ENCODE measurements around the gene SMC6.

Gene SMC6

DNA sequence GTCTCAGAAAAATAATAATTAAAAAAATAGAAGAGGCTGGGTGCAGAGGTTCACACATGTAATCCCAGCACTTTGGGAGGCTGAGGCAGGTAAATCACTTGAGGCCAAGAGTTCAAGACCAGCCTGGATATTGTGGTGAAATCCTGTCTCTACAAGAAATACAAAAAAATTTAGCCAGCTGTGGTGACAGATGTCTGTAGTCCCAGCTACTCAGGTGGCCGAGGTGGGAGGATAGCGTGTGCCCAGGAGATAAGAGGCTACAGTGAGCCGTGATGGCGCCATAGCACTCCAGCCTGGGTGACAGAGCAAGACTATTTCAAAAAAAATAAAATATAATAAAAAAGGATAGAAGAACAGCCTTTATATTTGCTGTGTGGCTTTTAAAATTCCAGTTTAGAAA is 35.9 kb downstream of the SMC6 start:
- DNase-seq (ENCODE audit: low read depth) = no peak

DNA sequence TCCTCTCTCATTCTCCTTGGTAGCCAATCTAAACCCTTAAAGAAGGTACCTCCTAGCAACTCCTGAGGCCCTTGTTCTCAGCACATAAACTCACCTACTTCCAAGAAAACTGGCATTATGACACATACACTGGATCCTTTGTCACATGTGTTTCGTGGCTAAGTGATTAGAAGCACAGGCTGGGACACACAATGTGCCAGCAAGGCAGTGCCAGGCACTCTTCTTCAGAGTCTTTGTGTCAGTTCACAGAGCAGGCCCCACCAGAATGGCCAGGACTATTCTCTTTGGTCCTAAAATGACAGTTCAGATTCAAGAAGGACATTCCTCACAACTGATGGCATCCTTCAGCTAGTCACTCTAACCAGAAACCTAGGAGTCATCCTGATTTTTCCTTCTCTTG is 40.3 kb downstream of the SMC6 start:
- no peak for DNase-seq (ENCODE audit: low read depth)

DNA sequence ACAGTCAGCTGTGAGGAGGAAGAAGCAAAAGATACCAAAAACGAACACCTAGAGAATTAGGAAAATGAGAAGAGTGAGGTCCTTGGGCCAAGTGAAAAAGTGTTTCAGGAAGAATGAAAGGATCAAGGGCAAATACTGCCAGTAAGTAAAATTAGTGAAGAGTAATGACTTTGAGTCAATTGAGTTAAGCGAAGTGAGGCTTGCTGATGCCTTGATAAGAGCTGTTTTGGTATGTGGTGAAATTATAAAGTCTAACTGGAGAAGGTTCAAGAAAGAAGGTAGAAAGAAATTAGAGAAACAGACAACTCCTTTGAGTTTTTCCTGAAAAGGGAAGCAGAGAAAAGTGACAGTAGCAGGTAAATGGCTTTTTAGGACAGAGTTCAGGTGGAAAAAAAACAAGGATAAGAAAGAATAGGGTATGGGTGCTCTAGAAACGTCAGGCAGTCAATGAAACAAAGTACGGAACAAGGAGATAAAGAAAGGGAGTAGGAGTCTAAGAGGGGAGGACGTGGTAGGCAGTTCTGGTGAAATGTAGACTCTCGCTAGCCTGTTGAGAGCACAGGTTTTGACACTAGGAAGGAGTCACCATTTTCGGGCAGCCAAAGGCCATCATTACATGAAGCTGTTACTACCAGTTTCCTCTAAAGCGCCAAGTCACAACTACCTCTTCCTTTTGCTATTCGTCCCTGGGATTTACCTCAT is 42.9 kb downstream of the SMC6 start:
- no peak for DNase-seq (ENCODE audit: low read depth)

DNA sequence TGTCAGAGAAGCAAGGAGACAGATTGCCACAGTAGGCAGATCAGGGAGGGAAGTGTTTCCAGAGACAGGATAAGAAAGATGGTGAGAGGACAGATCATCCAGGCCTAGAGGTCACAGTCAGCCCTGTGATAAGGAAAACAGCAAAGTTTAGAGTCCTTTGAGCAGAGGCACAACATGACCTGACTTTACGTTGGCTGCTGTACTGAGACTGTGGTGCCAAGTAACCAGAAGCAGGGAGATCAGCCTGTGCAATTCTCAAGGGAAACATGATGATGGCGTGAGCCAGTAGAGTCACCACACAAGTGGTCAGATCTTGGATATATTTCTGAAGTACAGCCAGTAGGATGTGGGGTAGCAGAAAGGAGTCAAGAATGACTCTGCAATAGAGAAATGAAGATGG is 43.7 kb downstream of the SMC6 start:
- no peak for DNase-seq (ENCODE audit: low read depth)

DNA sequence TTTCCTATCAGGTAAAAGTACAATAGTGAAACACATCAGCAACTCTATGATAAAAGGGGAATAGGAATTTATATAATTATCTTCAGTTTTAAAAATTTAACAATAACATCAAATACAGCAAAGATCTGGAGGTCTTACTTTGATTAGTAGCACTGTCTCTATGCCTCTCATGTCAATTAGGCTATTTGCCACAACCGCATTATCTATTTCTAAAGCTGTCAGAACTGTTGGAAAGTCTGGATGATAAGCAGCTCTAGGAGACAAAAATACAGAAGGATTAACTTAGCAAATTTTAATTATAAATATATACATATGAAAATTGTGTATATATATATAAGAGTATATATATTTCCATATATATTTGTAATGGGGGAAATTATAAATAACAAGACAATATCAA is 45.1 kb downstream of the SMC6 start:
- DNase-seq (ENCODE audit: low read depth) = no peak

DNA sequence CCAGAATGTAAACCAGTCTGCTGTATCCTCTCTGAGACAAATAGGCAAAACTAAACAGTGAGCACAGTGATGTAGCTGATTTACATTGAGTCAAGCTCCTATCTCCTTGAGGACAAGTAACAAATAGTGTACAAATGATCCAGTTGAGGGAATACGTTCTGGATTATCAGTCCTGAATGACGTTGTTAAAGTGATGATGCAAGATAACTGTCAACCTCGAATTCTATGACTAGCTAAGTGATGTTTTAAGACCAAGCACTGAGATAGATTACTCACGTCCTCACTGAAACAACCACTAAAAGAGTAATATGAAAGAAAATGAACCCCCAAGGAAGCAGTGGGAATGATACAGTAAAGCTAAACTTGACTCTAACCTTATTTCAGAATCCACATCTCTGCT is 46.8 kb downstream of the SMC6 start:
- DNase-seq (ENCODE audit: low read depth) = no peak

DNA sequence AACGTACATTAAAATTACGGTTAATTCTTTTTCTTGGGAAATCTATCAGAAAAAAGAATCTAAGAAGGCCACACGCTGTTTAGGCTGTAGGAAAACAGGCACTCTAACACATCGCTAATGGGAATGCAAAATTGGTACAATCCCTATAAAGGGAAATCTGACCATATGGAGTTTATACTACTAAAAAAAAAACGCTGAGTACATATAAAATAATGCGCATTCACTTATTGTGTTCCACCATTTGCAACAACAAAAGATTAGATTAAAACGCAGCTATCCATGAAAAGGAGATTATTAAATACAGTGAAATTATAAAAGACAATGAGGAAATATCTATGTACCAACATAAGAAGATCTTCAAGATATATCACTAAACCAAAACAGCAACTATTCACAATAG is 62.8 kb downstream of the SMC6 start:
- DNase-seq (ENCODE audit: low read depth) = no peak

DNA sequence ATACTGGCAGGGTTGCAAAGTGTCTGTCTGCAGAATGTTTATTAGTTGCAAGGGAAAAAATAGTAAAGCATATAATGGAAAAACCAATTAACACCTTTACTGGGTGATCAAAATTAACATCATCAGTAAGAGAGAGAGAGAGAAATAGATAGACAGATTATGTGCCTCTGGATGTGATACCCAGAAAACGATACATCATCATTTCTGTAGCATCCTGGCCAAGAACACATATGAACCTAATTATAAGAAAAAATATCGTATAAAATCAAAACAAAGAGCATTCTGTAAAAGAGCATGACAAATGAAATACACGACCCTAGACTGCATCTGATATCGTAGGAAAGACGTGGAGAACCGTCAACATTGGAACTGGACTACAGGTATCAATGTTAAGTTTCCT is 64.6 kb downstream of the SMC6 start:
- no peak for DNase-seq (ENCODE audit: low read depth)

DNA sequence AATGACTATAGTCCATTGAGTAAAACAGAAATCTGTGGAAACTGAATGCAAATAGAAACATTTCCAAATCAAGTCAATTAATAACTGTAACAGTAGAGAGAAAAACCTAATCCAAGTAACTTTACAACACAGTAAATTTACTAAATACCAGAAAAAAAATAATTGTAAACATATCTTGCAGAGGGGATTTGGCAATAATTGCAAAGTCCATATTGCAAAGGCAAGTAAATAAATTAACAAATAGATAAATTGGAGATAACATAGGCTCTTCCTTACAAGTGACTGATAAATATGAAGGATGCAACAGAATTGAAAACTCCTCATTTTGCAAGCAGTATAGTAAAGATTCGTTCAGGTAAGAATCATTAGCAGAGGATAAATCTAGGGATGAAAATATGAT is 65.0 kb downstream of the SMC6 start:
- no peak for DNase-seq (ENCODE audit: low read depth)

DNA sequence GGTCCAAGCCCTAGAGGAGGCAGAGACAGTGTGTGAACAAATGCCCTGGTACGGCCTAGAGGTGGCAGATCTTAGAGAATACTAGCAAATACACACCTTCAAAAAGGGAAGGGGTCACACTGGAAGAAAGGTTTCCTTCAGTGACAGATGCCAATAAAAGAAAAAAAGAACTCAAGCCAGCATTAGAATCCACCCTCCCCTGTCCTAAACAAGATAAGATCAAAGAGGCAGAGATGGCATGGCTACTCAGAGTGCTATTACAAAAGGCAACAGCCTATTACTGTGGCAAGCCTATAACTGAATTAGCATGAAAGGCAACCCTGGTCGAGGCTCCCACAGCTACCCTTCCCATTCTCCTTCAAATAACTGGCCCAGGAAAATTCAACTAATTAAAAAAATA is 69.6 kb downstream of the SMC6 start:
- no peak for DNase-seq (ENCODE audit: low read depth)

DNA sequence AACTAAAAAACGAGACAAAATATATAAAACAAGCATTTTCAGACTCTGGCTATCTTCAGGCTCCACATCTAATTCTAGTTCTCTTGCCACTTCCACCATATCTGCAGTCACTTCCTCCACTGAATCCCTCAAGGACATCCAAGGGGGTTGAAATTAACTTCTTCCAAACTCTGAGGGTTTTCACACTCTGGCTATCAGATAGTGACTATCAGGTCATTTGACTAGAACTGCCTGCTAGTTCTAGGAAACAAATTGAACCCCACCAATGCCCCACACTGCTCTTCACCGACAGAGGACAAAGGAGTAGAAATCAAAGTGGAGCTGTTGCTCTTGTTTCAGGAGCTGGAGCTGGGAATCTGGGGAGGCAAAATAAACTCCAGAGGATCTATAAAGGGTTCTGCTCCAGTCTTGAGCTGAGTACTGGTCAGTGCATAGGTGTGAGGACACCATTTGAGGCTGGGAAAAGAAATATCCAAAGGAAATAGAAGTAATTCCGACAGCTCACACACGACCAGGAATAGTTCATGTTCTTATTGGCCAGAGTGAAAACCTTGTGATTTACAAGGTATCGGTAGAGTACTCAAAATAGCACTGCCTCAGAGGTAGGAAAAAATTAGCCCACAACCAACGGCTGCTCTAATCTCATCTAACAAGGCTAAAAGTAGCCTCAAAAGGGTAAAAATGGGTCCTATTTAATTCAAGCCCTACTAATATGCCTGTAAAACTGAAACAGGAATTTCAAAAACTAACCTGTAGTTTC is 71.3 kb downstream of the SMC6 start:
- DNase-seq (ENCODE audit: low read depth) = no peak

DNA sequence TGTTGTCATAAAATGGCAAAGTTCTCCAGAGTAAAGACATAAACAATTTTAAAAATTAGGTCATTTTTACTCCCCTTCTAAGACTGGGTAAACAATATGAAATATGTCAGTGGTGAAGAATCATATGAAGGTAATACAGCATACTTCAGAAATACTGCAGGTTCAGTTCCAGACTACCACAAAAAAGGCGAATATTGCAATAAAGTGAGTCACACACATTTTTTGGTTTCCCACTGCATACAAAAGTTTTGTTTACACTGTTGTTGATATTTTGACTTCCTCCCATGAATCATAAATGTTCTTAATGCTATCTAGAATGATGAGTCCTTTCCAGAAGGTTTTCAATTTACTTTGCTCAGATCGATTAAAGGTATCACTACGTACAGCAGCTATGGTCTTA is 73.5 kb downstream of the SMC6 start:
- no peak for DNase-seq (ENCODE audit: low read depth)

DNA sequence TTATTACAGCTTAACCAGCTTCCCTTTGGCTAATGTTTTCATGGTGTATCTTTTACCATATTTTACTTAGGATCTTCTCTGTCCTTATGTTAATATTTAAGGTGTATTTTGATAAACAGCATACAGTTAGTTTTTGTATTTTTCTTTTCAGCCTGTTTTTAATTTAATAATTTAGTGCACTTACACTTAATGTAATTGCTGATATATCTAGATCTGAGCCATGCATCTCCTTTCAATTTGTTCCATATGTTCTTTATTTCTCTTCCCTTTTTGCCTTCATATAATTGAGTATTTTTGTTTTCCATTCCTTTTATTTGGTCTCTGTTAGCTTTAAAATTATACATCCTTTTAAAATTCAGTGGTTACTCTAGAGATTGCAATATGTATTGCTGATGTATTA is 78.8 kb downstream of the SMC6 start:
- no peak for DNase-seq (ENCODE audit: low read depth)

DNA sequence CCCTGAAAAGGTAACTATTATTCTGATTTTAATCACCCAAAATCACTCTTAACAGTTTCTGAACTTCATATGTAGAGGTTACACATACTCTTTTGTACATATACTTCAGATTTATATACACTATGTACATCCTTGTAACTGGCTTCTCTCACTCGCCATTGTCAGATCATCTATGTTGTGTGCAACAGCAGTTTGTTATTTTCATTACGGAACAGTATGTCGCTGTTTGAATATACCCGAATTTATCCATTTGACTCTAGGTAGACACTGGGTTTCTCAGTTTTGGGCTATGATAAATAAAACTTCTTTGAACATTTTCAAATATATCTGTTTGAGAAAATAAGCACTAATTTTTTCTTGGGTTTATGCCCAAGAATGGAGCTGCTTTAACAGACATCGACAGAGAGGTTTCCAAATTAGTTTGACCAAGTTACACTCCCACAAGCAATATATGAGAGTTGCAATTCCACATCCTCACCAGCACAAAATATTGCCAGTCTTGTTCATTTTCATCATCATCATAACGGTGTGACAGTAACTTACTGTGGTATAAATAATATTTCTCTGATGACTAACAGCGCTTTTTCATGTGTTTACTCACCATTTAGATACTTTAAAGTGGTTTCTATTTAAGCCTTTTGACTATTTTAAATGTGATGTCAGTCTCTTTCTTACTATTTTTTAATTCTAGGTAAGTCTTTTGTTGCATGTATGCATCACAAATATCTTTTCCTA is 80.9 kb downstream of the SMC6 start:
- DNase-seq (ENCODE audit: low read depth) = no peak

DNA sequence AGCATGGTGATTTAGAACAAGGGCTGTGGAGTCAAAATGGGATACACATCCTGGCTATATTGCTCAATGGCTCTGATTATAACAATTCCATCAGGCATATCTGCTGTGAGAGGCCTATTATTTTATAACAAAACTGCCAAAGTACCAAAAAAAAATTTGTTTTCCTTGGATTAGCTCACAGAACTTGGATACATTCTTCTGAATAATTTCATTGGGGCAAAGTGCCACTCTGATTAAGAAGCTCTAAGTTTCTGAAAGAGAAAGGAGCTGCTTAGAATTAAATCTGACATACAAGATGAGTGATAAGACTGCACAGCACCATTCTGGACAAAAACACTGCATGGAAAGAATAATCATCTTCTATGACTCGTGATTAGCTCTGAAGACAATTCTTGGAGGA is 85.7 kb downstream of the SMC6 start:
- no peak for DNase-seq (ENCODE audit: low read depth)

DNA sequence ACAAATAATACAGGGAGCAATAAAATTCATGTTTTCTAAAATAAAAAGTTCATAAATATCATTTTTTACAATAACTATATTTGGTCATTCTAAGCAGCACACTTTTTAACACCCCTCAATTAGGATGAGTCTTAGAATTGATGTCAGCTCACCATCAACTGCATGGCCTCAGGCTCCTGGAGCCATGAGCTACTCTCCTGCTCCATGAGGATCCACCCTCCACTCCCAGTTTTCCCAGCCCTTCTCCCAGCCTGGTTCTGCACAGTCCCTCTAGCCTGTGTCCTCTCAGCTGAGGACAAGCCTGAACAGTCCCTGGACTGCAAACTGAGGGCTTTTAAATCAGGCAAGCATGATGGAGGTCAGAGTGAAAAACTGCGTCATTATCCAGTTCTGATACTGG is 89.1 kb downstream of the SMC6 start:
- DNase-seq (ENCODE audit: low read depth) = no peak

DNA sequence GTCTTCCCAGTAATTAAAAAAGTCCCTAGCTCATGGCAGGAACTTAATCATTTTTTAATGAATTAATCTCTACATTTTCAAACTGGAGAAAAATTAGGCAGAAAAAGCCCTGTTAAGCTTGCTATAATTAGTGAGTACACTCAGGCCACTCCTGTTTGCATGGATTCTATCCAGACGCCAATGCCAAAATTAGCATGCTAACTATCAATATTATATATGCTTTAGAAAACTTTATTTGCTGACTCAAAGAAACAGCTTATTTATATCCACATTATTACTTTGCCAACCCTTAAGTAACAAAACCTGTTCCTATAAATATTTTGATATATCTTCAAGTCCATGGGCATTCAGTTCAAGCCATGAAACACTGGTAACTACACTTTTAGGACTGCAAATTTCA is 90.9 kb downstream of the SMC6 start:
- no peak for DNase-seq (ENCODE audit: low read depth)

DNA sequence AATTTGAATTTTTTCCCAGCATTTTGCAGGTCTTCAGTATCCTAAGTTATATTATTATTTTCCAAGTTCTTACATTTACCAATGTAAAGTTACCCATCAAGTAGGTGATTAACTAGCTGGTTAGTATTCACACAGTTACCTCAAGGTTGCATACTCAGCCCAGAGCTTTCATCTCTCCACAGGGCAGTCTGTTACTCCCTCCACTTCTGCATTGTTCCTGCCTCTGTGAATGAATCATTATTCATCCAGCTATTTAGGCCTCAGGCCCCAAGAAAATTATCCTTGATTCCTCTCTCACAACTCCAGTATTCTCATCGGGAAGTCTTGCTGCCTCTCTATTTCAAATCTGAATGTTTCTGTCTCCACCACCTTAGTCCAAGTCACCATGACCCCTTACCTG is 92.2 kb downstream of the SMC6 start:
- no peak for DNase-seq (ENCODE audit: low read depth)

DNA sequence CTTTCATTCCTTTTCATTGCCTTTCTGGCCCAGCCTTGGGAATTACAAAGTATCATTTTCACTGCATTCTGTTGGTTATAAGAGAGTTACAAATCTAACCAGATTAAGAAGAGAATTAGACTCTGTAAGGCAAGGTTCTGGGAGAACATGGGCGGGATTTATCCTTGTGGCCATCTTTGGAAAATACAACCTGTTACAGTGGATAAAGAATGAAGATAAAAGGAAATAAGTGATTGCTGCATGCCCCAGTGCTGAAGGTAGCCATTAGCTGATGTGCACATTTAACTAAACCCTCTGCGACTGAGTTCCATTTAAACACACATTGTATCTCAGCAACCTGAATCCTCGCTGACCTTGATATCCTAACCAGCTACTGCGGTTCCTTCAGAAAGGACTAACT is 93.4 kb downstream of the SMC6 start:
- DNase-seq (ENCODE audit: low read depth) = no peak

DNA sequence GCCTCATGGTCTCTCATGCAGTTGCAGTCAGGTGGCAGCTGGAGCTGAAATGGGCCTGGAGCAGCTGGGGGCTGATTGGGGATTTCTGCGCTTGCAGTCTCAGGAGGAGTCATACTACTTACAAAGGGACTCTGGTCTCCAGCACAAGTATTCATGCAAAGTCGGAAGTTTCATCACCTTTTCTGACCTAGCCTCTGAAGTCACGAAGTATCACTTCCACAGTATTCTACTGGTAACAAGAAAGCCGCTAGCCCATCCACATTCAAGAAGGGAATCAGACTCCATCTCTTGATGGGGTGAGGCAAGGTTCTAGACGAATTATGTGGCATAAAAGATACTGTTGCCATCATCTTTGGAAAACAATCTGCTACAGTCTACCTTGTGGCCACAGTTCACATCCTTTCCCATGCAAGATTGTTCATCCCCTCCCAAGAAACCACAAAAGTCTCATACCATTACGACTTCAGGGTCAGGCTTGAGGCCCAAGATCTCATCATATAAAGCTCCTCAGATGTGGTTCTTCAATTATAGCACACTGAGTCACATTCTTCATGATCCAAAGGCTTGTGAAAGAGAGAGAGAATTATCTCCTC is 95.3 kb downstream of the SMC6 start:
- DNase-seq (ENCODE audit: low read depth) = no peak

DNA sequence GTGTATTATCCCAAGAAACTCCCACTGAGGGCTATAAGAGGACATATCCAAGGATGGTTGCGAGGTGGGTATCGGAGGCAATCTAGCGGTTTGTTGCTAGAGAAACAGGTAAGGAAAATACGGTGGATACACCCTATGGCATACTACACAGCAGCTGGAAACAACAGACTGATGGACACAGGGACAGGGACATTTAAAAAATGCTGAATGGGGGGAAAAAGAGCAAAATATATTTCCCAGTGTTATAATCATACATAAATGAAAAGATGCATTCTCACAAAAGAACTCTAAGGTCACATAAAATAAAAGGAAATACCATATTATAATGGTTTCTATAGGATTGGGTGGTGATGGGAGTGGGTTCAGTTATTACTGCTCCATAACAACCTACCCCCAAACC is 95.9 kb downstream of the SMC6 start:
- DNase-seq (ENCODE audit: low read depth) = no peak

DNA sequence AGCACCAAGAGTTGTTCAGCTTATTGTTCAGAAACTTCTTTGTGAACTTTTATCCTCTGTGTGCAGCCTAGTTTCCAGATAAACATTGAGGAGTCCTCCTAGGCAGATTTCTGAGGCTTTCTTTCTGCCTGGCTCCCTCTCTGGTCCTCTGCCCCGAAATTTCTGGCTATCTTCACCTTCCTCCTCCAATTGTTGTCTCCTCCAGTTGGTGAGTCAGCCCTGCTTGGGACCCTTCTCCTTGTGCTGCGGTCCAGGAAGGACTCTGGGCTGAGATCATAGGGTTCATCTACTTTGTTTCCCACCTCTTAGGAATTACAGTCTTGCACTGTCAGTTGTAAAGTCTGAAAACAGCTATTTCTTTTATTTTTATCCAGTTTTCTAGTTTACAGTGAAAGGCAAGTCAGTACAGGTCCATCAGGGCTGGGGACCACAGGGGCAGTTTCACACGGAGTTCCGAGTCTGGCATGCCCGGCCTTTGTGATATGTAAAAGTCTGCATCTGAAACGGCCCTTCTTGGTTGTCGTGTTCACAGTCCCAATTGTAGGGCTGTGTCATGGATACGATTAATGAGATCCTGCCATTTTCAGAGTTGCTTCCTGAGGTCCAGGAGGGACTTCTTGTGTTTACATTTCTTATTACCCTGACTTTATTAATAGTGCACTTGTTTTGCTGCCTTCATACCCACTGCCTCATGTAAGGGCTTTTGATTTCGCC is 100.8 kb downstream of the SMC6 start:
- DNase-seq (ENCODE audit: low read depth) = no peak

Measured in stimulated activated CD8-positive, alpha-beta memory T cell treated with anti-CD3 and anti-CD28 coated beads, Interleukin-4, amount 100 ng/mL, for 24 hours (primary cell).